HepG2 (cell line): Measurements from ENCODE around the gene LRR1. TPM values are rescaled to one million over a fixed set of nuclear protein-coding genes. Genes with fewer than 3 reads are reported as not detected.

Experiments used
- KDM6A ChIP-seq: IDR thresholded peaks from 2 replicates; pipeline ENCODE4 v1.6.1; 2016; ENCODE audit warnings: low read depth
- NCOR1 ChIP-seq: fragments of 200-600 bp; sonication (generic); IDR thresholded peaks from 2 replicates; pipeline ENCODE4 v1.7.0; 2017; ENCODE audit warnings: antibody characterized with exemption, low read length, borderline replicate concordance
- NFATC3 ChIP-seq: sonication (generic); formaldehyde crosslinking; IDR thresholded peaks from 2 replicates; pipeline ENCODE4 v1.5.1; 2020; ENCODE audit warnings: mild to moderate bottlenecking, missing genetic modification reagents
- SCMH1 ChIP-seq: sonication (generic); formaldehyde crosslinking; IDR thresholded peaks from 2 replicates; pipeline ENCODE4 v1.9.0; 2021; ENCODE audit warnings: missing genetic modification reagents, mild to moderate bottlenecking, borderline replicate concordance
- ZFX ChIP-seq: sonication (generic); formaldehyde crosslinking; IDR thresholded peaks from 2 replicates; pipeline ENCODE4 v1.4.0; 2020; ENCODE audit warnings: mild to moderate bottlenecking, low read depth, missing genetic modification reagents, moderate library complexity
- ZNF224 ChIP-seq: sonication (generic); formaldehyde crosslinking; IDR thresholded peaks from 2 replicates; pipeline ENCODE4 v1.5.0; 2020; ENCODE audit warnings: mild to moderate bottlenecking, missing genetic modification reagents
- polyA plus RNA-seq, 8 experiments: library from polyadenylated mRNA; depleted of rRNA in 3 of 8; stranded (reverse) in 7 of 8; unstranded in 1 of 8; fragments of >200 nt; fragmentation: Illumina TruSeq in 4 of 8; extraction: Trizol in 4 of 8; gene quantifications; 2 replicates each; pipeline versions ENCODE4 v1.2.1 to v1.2.3, GENCODE V29; 2011 to 2016; ENCODE audit warnings: low read depth in 4 of 8, missing spikeins in 1 of 8, mixed read lengths in 1 of 8; ENCODE audit not compliant: insufficient read depth in 1 of 8
- total RNA-seq, 5 experiments: library from RNA; depleted of rRNA; stranded (reverse); fragments of >200 nt; fragmentation: Illumina TruSeq; extraction: Trizol; gene quantifications; 2 replicates each; pipeline ENCODE4 v1.2.3, GENCODE V29; 2016; ENCODE audit warnings: low read depth in 1 of 5
- TF ChIP-seq, protein P1 (sequence below): sonication (generic); formaldehyde crosslinking; IDR thresholded peaks from one replicate; pipeline ENCODE4 v1.5.1; 2020; ENCODE audit warnings: mild to moderate bottlenecking, missing genetic modification reagents; ENCODE audit errors: not compliant biosample characterization
- TF ChIP-seq, protein P2 (sequence below): sonication (generic); formaldehyde crosslinking; IDR thresholded peaks from 2 replicates; pipeline ENCODE4 v1.4.0; 2020; ENCODE audit warnings: missing genetic modification reagents
- TF ChIP-seq, protein P3 (sequence below), 2 experiments: sonication (generic) in 1 of 2; formaldehyde crosslinking in 1 of 2; IDR thresholded peaks; 2 replicates each; pipeline versions ENCODE4 v1.6.1 to v1.9.0; 2014 to 2022; ENCODE audit warnings: antibody characterized with exemption in 1 of 2, borderline replicate concordance in 1 of 2, inconsistent platforms in 1 of 2, low read depth in 1 of 2, missing genetic modification reagents in 1 of 2
- TF ChIP-seq, protein P4 (sequence below): sonication (generic); formaldehyde crosslinking; IDR thresholded peaks from 2 replicates; pipeline ENCODE4 v1.5.1; 2020; ENCODE audit warnings: mild to moderate bottlenecking, moderate library complexity, missing genetic modification reagents

Gene LRR1
- total and polyA plus RNA-seq, 2 of the 13 experiments (the other 11 are each of a cell fraction or from before 2014, with no cell fraction given) = 7.0 to 36.2 TPM

DNA sequence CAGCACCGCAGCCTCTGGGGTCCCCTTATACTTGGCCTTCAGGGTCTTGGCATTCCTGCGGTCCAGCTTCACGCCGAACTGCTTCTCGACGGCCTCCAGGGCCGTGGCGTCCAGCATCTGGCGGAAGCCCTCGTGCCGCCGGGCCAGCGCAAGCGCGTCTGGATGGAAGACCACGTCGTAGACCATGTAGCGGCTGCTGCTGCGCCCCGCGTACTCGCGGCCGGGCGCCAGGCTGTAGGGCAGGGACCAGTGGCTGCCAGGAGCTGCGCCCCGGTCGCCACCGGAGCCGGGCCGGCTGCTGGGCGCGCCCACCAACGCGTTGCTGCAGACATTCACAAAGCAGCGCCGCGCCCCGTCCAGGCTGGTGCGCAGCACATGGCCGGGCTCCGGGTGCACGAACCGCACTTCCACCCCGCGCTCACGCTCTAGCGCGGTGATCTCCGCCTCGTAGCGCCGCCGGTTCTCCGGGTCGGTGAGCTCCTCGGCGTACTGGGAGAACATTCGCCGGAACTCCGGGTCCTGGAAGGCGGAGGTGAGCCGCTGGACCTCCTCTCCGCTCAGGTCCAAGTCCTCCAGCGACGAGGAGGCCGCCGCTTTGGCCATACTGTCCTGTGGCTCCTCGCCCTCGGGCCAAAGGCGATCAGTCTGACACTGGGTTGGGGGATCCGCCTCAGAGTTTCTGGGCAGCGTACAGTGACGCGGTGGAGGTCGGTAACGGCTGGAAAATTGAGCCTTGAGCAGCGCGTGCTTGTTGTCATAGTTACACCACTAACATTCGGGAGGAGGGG is 36.0 kb downstream of the LRR1 start, which contains the start of gene DNAAF2 (continued):
- TF ChIP-seq, protein P1, sequence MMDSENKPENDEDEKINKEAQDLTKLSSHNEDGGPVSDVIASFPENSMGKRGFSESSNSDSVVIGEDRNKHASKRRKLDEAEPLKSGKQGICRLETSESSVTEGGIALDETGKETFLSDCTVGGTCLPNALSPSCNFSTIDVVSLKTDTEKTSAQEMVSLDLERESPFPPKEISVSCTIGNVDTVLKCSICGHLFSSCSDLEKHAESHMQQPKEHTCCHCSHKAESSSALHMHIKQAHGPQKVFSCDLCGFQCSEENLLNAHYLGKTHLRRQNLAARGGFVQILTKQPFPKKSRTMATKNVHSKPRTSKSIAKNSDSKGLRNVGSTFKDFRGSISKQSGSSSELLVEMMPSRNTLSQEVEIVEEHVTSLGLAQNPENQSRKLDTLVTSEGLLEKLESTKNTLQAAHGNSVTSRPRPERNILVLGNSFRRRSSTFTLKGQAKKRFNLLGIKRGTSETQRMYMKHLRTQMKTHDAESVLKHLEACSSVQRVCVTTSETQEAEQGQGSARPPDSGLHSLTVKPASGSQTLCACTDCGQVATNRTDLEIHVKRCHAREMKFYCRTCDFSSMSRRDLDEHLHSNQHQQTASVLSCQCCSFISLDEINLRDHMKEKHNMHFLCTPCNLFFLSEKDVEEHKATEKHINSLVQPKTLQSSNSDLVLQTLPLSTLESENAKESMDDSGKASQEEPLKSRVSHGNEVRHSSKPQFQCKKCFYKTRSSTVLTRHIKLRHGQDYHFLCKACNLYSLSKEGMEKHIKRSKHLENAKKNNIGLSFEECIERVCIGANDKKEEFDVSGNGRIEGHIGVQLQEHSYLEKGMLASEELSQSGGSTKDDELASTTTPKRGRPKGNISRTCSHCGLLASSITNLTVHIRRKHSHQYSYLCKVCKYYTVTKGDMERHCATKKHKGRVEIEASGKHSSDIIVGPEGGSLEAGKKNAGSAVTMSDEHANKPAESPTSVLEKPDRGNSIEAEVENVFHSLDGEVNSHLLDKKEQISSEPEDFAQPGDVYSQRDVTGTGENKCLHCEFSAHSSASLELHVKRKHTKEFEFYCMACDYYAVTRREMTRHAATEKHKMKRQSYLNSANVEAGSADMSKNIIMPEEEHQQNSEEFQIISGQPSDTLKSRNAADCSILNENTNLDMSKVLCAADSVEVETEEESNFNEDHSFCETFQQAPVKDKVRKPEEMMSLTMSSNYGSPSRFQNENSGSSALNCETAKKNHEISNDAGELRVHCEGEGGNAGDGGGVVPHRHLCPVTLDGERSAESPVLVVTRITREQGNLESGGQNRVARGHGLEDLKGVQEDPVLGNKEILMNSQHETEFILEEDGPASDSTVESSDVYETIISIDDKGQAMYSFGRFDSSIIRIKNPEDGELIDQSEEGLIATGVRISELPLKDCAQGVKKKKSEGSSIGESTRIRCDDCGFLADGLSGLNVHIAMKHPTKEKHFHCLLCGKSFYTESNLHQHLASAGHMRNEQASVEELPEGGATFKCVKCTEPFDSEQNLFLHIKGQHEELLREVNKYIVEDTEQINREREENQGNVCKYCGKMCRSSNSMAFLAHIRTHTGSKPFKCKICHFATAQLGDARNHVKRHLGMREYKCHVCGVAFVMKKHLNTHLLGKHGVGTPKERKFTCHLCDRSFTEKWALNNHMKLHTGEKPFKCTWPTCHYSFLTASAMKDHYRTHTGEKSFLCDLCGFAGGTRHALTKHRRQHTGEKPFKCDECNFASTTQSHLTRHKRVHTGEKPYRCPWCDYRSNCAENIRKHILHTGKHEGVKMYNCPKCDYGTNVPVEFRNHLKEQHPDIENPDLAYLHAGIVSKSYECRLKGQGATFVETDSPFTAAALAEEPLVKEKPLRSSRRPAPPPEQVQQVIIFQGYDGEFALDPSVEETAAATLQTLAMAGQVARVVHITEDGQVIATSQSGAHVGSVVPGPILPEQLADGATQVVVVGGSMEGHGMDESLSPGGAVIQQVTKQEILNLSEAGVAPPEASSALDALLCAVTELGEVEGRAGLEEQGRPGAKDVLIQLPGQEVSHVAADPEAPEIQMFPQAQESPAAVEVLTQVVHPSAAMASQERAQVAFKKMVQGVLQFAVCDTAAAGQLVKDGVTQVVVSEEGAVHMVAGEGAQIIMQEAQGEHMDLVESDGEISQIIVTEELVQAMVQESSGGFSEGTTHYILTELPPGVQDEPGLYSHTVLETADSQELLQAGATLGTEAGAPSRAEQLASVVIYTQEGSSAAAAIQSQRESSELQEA (CRISPR knock-in tag) = peak; percentile 34
- TF ChIP-seq NFATC3 (CRISPR knock-in tag) (no peak), KDM6A (CRISPR knock-in tag) (no peak), SCMH1 (no peak), NCOR1 (no peak), ZNF224 (CRISPR knock-in tag) (no peak), ZFX (CRISPR knock-in tag) (no peak; the same call in none of the 2 replicates)
- TF ChIP-seq, protein P2, sequence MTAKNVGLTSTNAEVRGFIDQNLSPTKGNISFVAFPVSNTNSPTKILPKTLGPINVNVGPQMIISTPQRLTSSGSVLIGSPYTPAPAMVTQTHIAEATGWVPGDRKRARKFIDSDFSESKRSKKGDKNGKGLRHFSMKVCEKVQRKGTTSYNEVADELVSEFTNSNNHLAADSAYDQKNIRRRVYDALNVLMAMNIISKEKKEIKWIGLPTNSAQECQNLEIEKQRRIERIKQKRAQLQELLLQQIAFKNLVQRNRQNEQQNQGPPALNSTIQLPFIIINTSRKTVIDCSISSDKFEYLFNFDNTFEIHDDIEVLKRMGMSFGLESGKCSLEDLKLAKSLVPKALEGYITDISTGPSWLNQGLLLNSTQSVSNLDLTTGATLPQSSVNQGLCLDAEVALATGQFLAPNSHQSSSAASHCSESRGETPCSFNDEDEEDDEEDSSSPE (CRISPR knock-in tag) = no peak
- TF ChIP-seq, protein P3, sequence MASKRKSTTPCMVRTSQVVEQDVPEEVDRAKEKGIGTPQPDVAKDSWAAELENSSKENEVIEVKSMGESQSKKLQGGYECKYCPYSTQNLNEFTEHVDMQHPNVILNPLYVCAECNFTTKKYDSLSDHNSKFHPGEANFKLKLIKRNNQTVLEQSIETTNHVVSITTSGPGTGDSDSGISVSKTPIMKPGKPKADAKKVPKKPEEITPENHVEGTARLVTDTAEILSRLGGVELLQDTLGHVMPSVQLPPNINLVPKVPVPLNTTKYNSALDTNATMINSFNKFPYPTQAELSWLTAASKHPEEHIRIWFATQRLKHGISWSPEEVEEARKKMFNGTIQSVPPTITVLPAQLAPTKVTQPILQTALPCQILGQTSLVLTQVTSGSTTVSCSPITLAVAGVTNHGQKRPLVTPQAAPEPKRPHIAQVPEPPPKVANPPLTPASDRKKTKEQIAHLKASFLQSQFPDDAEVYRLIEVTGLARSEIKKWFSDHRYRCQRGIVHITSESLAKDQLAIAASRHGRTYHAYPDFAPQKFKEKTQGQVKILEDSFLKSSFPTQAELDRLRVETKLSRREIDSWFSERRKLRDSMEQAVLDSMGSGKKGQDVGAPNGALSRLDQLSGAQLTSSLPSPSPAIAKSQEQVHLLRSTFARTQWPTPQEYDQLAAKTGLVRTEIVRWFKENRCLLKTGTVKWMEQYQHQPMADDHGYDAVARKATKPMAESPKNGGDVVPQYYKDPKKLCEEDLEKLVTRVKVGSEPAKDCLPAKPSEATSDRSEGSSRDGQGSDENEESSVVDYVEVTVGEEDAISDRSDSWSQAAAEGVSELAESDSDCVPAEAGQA (IDR thresholded peaks at IDR 0.05; ENCODE audit: low read depth) = no peak; the same call in 1 of the 2 replicates
- TF ChIP-seq, protein P3 (CRISPR knock-in tag; IDR thresholded peaks at IDR 0.05; ENCODE audit: borderline replicate concordance) = no peak
- TF ChIP-seq, protein P4, sequence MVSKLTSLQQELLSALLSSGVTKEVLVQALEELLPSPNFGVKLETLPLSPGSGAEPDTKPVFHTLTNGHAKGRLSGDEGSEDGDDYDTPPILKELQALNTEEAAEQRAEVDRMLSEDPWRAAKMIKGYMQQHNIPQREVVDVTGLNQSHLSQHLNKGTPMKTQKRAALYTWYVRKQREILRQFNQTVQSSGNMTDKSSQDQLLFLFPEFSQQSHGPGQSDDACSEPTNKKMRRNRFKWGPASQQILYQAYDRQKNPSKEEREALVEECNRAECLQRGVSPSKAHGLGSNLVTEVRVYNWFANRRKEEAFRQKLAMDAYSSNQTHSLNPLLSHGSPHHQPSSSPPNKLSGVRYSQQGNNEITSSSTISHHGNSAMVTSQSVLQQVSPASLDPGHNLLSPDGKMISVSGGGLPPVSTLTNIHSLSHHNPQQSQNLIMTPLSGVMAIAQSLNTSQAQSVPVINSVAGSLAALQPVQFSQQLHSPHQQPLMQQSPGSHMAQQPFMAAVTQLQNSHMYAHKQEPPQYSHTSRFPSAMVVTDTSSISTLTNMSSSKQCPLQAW = no peak; the same call in 1 of the 2 replicates
